Measurements from ENCODE around the gene PKNOX2. TPM values are rescaled to one million over a fixed set of nuclear protein-coding genes. Genes with fewer than 3 reads are reported as not detected.

Gene PKNOX2
- total RNA-seq, 5 donors from 2014 or later (not counting 1 experiment from before 2014, with no cell fraction given), result 0.55 TPM; not detected in 4

- no peaks in the 10 kb centered on the region for H3K36me3 ChIP-seq (ENCODE audit: control insufficient read depth in 2 of 2, extremely low read depth in 1 of 2, insufficient read depth in 1 of 2, low read length in 1 of 2)
- H3K27me3 ChIP-seq (replicated peaks in 1 of 2; ENCODE audit: control insufficient read depth in 2 of 2, extremely low read depth in 1 of 2, insufficient read depth in 2 of 2, low read length in 1 of 2), result peaks cover 6 to 36% of the 10 kb centered on the region in 2 experiments
- no peak overlapping the region for H3K4me3 Mint-ChIP-seq
- no peak for DNase-seq
- WGBS (ENCODE audit: insufficient coverage), result 80% methylated on average over 1 of the region's 3 CpGs
- H3K4me1 ChIP-seq (ENCODE audit: control insufficient read depth in 1 of 2, extremely low read depth in 1 of 2, insufficient read depth in 2 of 2, low read length in 2 of 2), result peaks cover 0 to 5% of the 10 kb centered on the region in 2 experiments
- no peak overlapping the region for H3K4me3 ChIP-seq (ENCODE audit: control insufficient read depth in 1 of 2, extremely low read depth in 1 of 2, low read length in 1 of 2)
- no peaks in the 10 kb centered on the region for H3K9me3 Mint-ChIP-seq
- H3K9me3 ChIP-seq, result no peaks in the 10 kb centered on the region
- no peak overlapping the region for H3K27ac Mint-ChIP-seq
- CTCF ChIA-PET, result interaction anchor here in 1 of 2 donors (0.7 to 4.1 kb wide), 6 partner anchors 10 to 519 kb away, joined by 3 to 15 read pairs (median 3); no protein-coding TSS in a partner anchor
- H3K4me1 Mint-ChIP-seq, result peaks cover 4 to 8% (median 5%) of the 10 kb centered on the region in 3 donors
- peaks cover 34 to 55% of the 10 kb centered on the region in 2 donors for H3K27me3 Mint-ChIP-seq
- no peaks in the 10 kb centered on the region for H3K36me3 Mint-ChIP-seq
- H3K27ac ChIP-seq (ENCODE audit: low read length), result no peak overlapping the region
- POLR2A ChIA-PET, result no interaction called here
- ATAC-seq (replicated peaks in 1 of 4), result no peak
These were observed 24.8 kb upstream of the PKNOX2 start for GRCh38 chr11:125139778-125140177.

GRCh38 chr11:125140233-125140632 is 24.3 kb upstream of the PKNOX2 start:
- peaks cover 33 to 52% of the 10 kb centered on the region in 2 donors for H3K27me3 Mint-ChIP-seq
- POLR2A ChIA-PET, result no interaction called here
- CTCF ChIA-PET, result interaction anchor here (0.7 to 4.1 kb wide), 11 partner anchors 10 to 520 kb away, joined by 3 to 19 read pairs (median 4); partner anchors contain the start of gene CCDC15 (in 2 of the 2)

GRCh38 chr11:125141178-125141577 is 23.4 kb upstream of the PKNOX2 start:
- no peaks in the 10 kb centered on the region for H3K9me3 ChIP-seq
- ATAC-seq (replicated peaks in 1 of 4) (no peak), DNase-seq (no peak)
- Mint-ChIP-seq H3K27ac (no peak overlapping the region), H3K4me3 (no peak overlapping the region), H3K9me3 (no peaks in the 10 kb centered on the region), H3K4me1 (peaks cover 4 to 8% (median 5%) of the 10 kb centered on the region in 3 donors), H3K36me3 (no peaks in the 10 kb centered on the region), H3K27me3 (peaks cover 33 to 52% of the 10 kb centered on the region in 2 donors)
- 69% methylated on average over 9 of the region's 12 CpGs for WGBS (ENCODE audit: insufficient coverage)
- H3K27ac ChIP-seq (ENCODE audit: low read length), result no peak overlapping the region
- ChIA-PET CTCF (interaction anchor here (0.6 to 4.1 kb wide), 14 partner anchors 12 to 265 kb away, joined by 3 to 19 read pairs (median 4); partner anchors contain the start of gene CCDC15 (in 2 of the 2)), POLR2A (no interaction called here)
- H3K27me3 ChIP-seq (replicated peaks in 1 of 2; ENCODE audit: control insufficient read depth in 2 of 2, extremely low read depth in 1 of 2, insufficient read depth in 2 of 2, low read length in 1 of 2), result peaks cover 9 to 37% of the 10 kb centered on the region in 2 experiments
- H3K4me1 ChIP-seq (ENCODE audit: control insufficient read depth in 1 of 2, extremely low read depth in 1 of 2, insufficient read depth in 2 of 2, low read length in 2 of 2), result peaks cover 0 to 5% of the 10 kb centered on the region in 2 experiments
- no peak overlapping the region for H3K4me3 ChIP-seq (ENCODE audit: control insufficient read depth in 1 of 2, extremely low read depth in 1 of 2, low read length in 1 of 2)
- H3K36me3 ChIP-seq (ENCODE audit: control insufficient read depth in 2 of 2, extremely low read depth in 1 of 2, insufficient read depth in 1 of 2, low read length in 1 of 2), result no peaks in the 10 kb centered on the region

More at GRCh38 chr11:125140233-125140632, 24.3 kb upstream of the PKNOX2 start:
- no peak for ATAC-seq (replicated peaks in 1 of 4)
- Mint-ChIP-seq H3K9me3 (no peaks in the 10 kb centered on the region), H3K4me1 (peaks cover 4 to 8% (median 5%) of the 10 kb centered on the region in 3 donors), H3K36me3 (no peaks in the 10 kb centered on the region), H3K4me3 (no peak overlapping the region), H3K27ac (no peak overlapping the region)
- WGBS (ENCODE audit: insufficient coverage), result 67% methylated on average over 6 of the region's 8 CpGs
- Histone ChIP-seq H3K27me3 (replicated peaks in 1 of 2; ENCODE audit: control insufficient read depth in 2 of 2, extremely low read depth in 1 of 2, insufficient read depth in 2 of 2, low read length in 1 of 2) (peaks cover 6 to 37% of the 10 kb centered on the region in 2 experiments), H3K4me3 (ENCODE audit: control insufficient read depth in 1 of 2, extremely low read depth in 1 of 2, low read length in 1 of 2) (no peak overlapping the region), H3K36me3 (ENCODE audit: control insufficient read depth in 2 of 2, extremely low read depth in 1 of 2, insufficient read depth in 1 of 2, low read length in 1 of 2) (no peaks in the 10 kb centered on the region), H3K9me3 (no peaks in the 10 kb centered on the region), H3K4me1 (ENCODE audit: control insufficient read depth in 1 of 2, extremely low read depth in 1 of 2, insufficient read depth in 2 of 2, low read length in 2 of 2) (peaks cover 0 to 5% of the 10 kb centered on the region in 2 experiments), H3K27ac (ENCODE audit: low read length) (no peak overlapping the region)
- no peak for DNase-seq

- peaks cover 33 to 52% of the 10 kb centered on the region in 2 donors for H3K27me3 Mint-ChIP-seq
- POLR2A ChIA-PET, result no interaction called here
- WGBS (ENCODE audit: insufficient coverage), result 35% methylated on average over 15 of the region's 18 CpGs
These were observed 22.6 kb upstream of the PKNOX2 start for GRCh38 chr11:125141686-125142535.

GRCh38 chr11:125146232-125146631 is 18.3 kb upstream of the PKNOX2 start:
- ChIA-PET CTCF (interaction anchor here in 1 of 2 donors (0.6 kb wide), 1 partner anchor 29 kb away, joined by 4 read pairs; no protein-coding TSS in a partner anchor), POLR2A (no interaction called here)
- Histone ChIP-seq H3K36me3 (ENCODE audit: control insufficient read depth in 2 of 2, extremely low read depth in 1 of 2, insufficient read depth in 1 of 2, low read length in 1 of 2) (no peaks in the 10 kb centered on the region), H3K9me3 (no peaks in the 10 kb centered on the region), H3K4me3 (ENCODE audit: control insufficient read depth in 1 of 2, extremely low read depth in 1 of 2, low read length in 1 of 2) (no peak overlapping the region), H3K27ac (ENCODE audit: low read length) (no peak overlapping the region), H3K4me1 (ENCODE audit: control insufficient read depth in 1 of 2, extremely low read depth in 1 of 2, insufficient read depth in 2 of 2, low read length in 2 of 2) (peaks cover 0 to 5% of the 10 kb centered on the region in 2 experiments), H3K27me3 (replicated peaks in 1 of 2; ENCODE audit: control insufficient read depth in 2 of 2, extremely low read depth in 1 of 2, insufficient read depth in 2 of 2, low read length in 1 of 2) (peaks cover 8 to 23% of the 10 kb centered on the region in 2 experiments)
- DNase-seq (no peak), ATAC-seq (replicated peaks in 1 of 4) (no peak)
- Mint-ChIP-seq H3K4me3 (no peak overlapping the region), H3K27me3 (peaks cover 20 to 26% of the 10 kb centered on the region in 2 donors), H3K27ac (no peak overlapping the region), H3K4me1 (peaks cover 4 to 8% (median 5%) of the 10 kb centered on the region in 3 donors), H3K9me3 (no peaks in the 10 kb centered on the region), H3K36me3 (no peaks in the 10 kb centered on the region)
- 100% methylated on average over 1 of the region's 1 CpG for WGBS (ENCODE audit: insufficient coverage)

More at GRCh38 chr11:125141686-125142535, 22.6 kb upstream of the PKNOX2 start:
- no peak overlapping the region for H3K4me3 ChIP-seq (ENCODE audit: control insufficient read depth in 1 of 2, extremely low read depth in 1 of 2, low read length in 1 of 2)
- CTCF ChIA-PET, result interaction anchor here (0.5 to 4.1 kb wide), 21 partner anchors 12 to 395 kb away, joined by 3 to 19 read pairs (median 3); partner anchors contain the start of genes CCDC15 (in 1 of the 2) and TMEM218 (in 1 of the 2)
- H3K9me3 ChIP-seq, result no peaks in the 10 kb centered on the region
- Mint-ChIP-seq H3K4me1 (peaks cover 4 to 8% (median 5%) of the 10 kb centered on the region in 3 donors), H3K36me3 (no peaks in the 10 kb centered on the region), H3K27ac (no peak overlapping the region), H3K4me3 (no peak overlapping the region), H3K9me3 (no peaks in the 10 kb centered on the region)
- DNase-seq (peak in 33 of 35 experiments; percentile 22 to 72 (median 44)), ATAC-seq (replicated peaks in 1 of 4) (peak; percentile 80 to 92 (median 84))
- no peak overlapping the region for H3K27ac ChIP-seq (ENCODE audit: low read length)
- peaks cover 9 to 40% of the 10 kb centered on the region in 2 experiments for H3K27me3 ChIP-seq (replicated peaks in 1 of 2; ENCODE audit: control insufficient read depth in 2 of 2, extremely low read depth in 1 of 2, insufficient read depth in 2 of 2, low read length in 1 of 2)
- H3K4me1 ChIP-seq (ENCODE audit: control insufficient read depth in 1 of 2, extremely low read depth in 1 of 2, insufficient read depth in 2 of 2, low read length in 2 of 2), result peaks cover 0 to 5% of the 10 kb centered on the region in 2 experiments
- no peaks in the 10 kb centered on the region for H3K36me3 ChIP-seq (ENCODE audit: control insufficient read depth in 2 of 2, extremely low read depth in 1 of 2, insufficient read depth in 1 of 2, low read length in 1 of 2)

GRCh38 chr11:125147280-125147679 is 17.3 kb upstream of the PKNOX2 start:
- Histone ChIP-seq H3K9me3 (no peaks in the 10 kb centered on the region), H3K4me1 (ENCODE audit: control insufficient read depth in 1 of 2, extremely low read depth in 1 of 2, insufficient read depth in 2 of 2, low read length in 2 of 2) (no peaks in the 10 kb centered on the region), H3K27ac (ENCODE audit: low read length) (no peak overlapping the region), H3K36me3 (ENCODE audit: control insufficient read depth in 2 of 2, extremely low read depth in 1 of 2, insufficient read depth in 1 of 2, low read length in 1 of 2) (no peaks in the 10 kb centered on the region), H3K4me3 (ENCODE audit: control insufficient read depth in 1 of 2, extremely low read depth in 1 of 2, low read length in 1 of 2) (no peak overlapping the region), H3K27me3 (replicated peaks in 1 of 2; ENCODE audit: control insufficient read depth in 2 of 2, extremely low read depth in 1 of 2, insufficient read depth in 2 of 2, low read length in 1 of 2) (peaks cover 8 to 21% of the 10 kb centered on the region in 2 experiments)
- WGBS (ENCODE audit: insufficient coverage), result no CpG with 5 or more reads among the region's 6 CpGs
- H3K27ac Mint-ChIP-seq, result no peak overlapping the region
- H3K9me3 Mint-ChIP-seq, result no peaks in the 10 kb centered on the region
- H3K4me1 Mint-ChIP-seq, result no peaks in the 10 kb centered on the region
- H3K4me3 Mint-ChIP-seq, result no peak overlapping the region
- H3K36me3 Mint-ChIP-seq, result no peaks in the 10 kb centered on the region
- ATAC-seq (replicated peaks in 1 of 4), result no peak
- POLR2A ChIA-PET, result no interaction called here
- DNase-seq, result no peak
- peaks cover 11 to 17% of the 10 kb centered on the region in 2 donors for H3K27me3 Mint-ChIP-seq
- CTCF ChIA-PET, result interaction anchor here in 1 of 2 donors (1.5 kb wide), 1 partner anchor 15 kb away, joined by 3 read pairs; no protein-coding TSS in a partner anchor
